Measurements from ENCODE around the gene CAPN14.

CAPN14 gene

DNA sequence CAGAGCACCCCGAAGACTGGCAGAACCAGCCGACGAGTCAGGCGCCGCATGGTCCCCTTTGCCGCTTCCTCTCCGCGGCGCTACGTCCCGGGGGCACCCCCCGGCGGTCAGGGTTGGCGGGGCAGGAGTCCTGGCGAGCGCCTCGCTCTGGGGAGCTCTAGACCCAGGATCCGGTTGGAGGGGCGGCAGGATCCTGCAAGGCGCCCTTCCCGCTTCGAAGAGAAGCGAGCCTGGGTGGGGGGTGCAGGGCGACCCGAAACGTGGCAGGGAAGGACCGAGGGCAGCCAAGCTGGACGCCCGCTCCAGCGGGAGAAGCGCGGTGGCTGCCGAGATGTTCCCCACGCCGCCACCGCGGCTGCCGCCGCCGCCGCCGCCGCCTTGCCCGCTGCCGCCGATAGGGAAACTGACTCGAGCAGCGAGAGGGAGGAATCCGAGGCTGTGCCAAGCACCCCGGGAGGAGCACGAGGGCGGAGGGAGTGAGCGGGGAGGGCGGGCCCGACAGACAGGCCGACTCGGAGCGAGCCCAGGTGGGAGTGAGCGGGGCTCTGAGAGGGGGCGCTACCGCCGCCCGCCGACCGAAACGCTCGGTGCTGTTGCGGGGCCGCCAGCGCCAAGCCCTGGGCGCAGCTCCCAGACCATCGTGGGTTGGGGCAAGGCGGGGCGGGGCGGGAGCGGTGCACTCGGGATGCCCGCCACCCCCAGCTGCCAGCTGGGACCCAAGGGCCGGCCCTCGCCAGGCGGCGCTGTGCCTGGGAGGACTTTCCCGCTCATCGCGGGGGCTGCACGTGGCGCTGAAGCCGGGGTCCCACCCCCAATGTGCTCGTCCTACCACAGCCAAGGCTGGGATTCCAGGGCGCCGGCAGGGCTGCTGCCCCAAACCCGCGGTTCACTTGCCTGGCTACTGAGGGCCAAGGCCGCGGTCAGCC, 79.0 kb downstream of the CAPN14 start, which contains the start of gene GALNT14:
TSS of gene GALNT14 (minus strand) at position 404 of the 926 bp plus-strand sequence. CDS start at position 50, 354 bp downstream.
- DNase-seq = no peak

DNA sequence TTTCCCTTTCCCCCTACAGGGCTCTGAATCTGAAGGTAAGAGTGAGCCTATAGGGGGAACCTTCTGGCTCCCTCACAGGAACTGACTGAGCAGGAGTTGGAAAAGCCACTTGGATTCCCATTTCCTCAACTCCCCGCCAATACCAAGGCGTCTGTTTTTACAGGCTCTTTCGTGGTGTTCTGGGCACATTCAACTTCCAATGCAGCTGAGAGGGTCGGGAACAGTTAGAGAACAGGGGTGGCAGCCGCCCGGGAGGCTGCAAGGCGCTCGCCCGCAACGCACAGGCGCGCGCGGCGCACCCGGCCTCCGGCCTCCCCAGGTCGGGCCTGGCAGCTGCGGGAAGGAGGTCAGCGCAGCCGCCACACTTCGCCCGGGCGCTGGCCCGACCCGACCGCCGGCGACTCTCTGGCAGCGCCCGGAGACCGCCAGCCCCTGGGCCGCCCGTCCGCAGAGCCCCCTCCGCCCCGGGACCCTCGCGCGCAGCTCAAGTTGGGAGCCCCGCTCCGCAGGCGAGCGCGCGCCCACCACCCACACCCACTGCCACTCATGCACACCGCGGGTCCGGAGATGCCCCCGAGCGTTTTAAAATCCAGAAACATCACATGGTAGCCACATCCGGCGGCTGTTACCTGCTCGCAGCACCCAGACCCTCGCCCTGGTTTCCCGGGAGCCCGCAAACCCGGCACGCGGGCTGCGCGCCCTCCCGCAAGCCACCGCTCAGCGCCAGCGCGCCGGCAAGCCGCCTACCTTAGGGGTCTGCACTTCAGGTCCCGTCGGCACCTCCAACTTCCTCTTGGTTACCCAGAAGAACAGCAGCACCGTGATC, 79.9 kb downstream of the CAPN14 start:
- no peak for DNase-seq

DNA sequence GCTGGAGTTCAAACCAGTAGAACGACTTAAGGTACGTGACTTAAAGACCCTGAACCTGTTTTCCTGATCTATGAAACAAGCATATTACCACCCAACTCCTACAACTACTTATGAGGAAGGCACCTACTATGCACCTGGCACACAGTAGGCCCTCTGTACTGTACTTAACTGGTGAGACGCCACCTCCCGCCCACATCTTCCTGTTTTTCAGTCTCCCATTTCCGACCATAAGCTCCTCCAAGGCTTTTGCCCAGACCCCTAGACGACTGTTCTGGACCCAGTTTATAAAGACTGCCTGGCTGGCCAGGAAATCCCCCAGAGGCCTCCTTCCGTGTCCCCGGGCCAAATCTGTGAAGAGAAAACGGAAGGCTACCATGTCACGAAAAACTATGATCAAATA, 80.6 kb downstream of the CAPN14 start:
- no peak for DNase-seq

DNA sequence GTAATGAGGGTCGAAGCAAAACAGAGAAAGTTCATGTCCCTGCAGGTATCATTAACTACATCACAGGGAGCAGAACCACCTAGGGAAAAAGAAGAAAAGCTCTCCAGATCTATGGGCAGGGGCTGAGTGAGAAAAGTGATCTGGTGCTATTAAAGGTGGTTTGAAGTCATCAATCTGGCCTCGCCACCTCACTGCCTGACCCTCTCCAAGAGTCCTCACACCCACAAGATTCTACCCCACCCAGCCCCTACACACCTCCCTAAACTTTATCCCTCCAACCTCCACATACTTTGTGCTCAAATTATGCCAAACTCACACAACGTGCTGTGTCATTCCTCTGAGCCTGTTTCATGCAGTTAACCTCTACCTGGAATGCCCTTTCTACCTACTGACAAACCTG, 81.3 kb downstream of the CAPN14 start:
- no peak for DNase-seq

DNA sequence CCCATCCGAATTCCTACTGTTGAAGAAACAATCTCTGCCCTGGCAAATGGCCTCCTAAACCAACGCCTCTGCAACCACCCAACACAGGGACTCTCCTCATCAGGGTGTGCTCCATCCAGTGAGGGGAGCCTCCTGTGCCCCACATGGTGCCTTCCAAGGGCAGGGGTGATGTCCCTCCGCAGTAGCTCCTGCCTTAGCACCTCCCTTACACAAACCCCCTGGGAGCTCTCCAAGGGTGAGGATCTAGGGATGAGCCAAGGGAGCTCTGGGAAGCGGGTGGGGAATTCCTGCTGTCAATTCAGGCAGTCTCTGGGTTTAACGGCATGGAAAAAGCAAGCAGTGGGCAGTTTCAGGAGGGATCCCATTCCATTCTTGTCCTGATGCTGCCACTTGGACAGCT, 82.8 kb downstream of the CAPN14 start:
- no peak for DNase-seq

DNA sequence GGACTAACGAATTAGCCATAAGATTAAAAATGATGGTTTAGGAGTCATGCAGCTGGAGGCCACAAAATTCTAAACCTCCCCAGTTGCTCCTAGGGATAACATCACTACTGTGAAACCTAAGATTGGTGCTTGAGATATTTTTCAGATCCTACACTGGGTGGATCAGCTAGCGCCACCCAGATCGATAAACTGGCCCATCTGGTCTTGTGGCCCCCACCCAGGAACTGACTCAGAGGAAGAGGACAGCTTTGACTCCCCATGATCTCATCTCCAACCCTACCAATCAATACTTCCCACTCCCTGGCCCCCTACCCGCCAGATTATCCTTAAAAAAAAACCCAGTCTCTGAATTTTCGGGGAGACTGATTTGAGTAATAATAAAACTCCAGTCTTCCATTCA, 84.5 kb downstream of the CAPN14 start:
- no peak for DNase-seq

DNA sequence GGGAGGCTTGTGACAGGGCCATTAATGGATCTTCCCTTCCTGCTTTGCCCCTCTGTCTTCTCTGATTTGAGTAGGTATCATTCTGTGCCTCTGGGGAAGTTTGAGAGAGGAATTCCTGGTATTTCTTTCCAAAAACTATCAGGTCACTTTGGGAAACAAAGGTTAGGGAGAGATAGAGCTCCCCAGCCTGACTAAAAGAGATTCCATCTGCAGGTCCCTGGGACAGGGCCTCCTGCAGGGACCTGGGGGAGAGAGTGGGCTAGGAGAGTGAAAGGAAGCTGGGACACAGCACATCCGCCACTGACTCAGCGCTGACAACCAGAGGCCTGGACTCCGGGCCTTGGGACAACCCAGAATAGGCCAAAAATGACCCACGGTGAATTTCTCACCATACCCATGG, 85.4 kb downstream of the CAPN14 start:
- no peak for DNase-seq

DNA sequence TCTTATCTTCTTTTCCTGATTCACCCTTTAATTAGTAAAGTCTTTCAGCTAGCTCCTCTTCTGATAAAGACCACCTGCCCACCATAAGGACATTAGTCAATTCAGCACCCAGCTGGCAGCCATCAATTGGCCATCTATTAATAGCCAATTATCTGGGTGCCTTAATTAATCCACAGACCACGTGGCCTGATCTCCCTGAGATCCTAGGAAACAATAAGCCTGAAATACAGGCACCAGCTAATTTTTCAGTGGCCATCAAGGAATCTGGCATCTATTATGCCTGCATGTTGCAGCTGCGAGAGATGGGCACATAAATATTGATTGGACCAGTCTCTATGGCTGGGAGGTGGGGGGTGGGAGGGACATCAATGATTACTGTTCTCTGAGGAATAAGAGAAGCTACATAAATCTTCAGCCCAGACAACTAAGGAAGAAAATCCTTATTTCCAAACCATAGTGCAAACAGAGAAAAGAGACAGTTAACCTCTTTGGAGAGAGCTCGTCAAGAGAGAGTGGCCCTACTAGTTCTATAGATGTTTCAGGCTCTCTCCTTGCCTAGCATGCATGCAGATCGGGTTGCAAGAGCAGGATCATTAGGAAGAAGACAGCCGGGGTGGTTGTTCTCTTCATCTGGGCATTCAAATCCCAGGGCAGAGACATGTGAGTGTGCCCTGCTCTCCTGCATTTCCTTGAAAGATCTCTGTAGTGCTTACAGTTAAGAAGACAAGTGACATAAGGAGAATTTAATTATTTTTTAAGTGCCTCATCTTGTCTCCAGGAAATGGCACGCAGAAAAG, 87.7 kb downstream of the CAPN14 start:
- no peak for DNase-seq

DNA sequence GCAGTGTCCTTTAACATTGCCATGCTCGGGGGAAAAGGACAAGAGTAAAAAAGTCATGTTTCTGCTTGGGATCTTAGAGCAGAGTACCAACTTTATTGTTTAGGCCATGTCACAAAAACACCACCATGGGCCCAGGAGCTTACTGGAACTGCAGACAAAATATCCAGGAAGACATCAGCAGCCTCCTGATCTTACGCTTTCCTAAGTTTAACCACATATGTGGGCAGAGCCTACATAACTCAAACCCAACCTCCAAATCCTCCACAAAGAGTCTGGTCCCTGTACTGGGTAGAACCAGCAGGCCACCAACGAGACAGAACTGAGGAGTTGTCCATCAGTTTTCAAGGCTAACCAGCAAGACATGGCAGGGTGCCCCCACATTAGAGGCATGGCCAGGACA, 89.4 kb downstream of the CAPN14 start:
- DNase-seq = no peak

DNA sequence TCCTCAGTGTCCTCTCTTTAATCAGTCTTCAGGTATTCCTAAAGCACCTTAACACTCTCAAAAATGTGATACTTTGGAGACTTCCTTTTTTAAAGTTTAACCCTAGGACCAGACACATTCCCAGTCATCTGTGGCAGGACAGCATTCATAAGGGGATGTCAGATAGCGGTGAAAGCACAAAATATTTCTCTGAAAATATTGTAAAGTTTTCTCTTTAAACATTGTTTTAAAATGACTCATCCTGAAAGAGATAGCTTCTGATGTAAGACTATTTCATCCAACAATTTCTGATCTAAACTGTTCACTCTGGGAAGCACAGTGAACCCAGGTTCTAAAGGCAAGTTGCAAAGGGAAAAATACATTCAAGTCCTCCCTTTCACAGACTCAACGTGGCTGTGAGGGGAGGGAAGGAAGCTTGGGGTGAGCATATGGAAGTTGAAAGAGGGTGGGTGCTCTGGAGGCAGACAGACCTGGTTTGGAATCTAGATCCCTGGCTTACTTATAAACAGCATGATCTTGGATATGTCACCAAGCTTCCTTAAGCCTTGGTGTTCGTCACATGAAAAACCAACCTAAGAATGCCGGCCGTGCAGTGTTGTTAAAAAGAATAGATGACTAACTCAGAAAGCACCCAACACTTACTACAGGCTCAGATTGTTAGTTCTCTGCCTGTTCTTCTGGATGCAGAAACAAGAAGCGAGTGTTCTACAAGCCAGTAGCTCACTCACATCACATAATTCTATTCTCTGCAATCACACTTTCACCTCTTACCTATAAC, 91.2 kb downstream of the CAPN14 start:
- DNase-seq = no peak

DNA sequence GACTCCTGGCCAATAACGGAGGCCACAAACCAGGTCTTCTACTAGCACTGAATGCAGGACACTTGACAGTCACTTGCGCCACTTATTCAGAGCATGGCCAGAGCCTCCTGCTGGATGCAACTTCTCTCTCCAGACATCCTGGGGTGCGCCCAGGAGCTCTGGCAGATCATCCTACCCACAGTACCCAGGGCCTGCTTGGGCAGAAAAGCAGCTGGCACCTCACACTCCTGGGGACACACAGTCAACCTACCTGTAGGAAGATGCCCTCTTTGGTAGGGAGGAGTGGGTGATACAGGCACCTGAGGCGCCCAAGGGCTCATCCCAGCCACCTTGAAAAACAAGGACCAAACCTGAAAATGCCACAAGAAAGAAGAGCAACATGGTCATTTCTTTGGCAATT, 92.4 kb downstream of the CAPN14 start:
- no peak for DNase-seq

All from CD4-positive, alpha-beta T cell treated with Interleukin-4 for 4 hours (primary cell).